Coronary artery (tissue), 2 donors: ENCODE results near the gene ABLIM2.

Experiments used
- DNase-seq: peaks from one replicate; pipeline ENCODE4 v3.0.0-alpha.2; 2017; ENCODE audit warnings: low spot score
- H3K27ac ChIP-seq, 2 donors: fragments of 200-600 bp; sonication (generic); one replicate each; pipeline ENCODE4 v1.5.1; 2016 to 2019
- H3K4me3 ChIP-seq: fragments of 200-600 bp; sonication (generic); 2 replicates; pipeline ENCODE4 v1.5.1; 2016; ENCODE audit warnings: mild to moderate bottlenecking, moderate library complexity
- TF ChIP-seq, protein P1 (sequence below): fragments of 200-600 bp; sonication (generic); IDR thresholded peaks from one replicate; pipeline ENCODE4 v1.5.1; 2019; ENCODE audit warnings: antibody characterized with exemption

The ABLIM2 gene

DNA sequence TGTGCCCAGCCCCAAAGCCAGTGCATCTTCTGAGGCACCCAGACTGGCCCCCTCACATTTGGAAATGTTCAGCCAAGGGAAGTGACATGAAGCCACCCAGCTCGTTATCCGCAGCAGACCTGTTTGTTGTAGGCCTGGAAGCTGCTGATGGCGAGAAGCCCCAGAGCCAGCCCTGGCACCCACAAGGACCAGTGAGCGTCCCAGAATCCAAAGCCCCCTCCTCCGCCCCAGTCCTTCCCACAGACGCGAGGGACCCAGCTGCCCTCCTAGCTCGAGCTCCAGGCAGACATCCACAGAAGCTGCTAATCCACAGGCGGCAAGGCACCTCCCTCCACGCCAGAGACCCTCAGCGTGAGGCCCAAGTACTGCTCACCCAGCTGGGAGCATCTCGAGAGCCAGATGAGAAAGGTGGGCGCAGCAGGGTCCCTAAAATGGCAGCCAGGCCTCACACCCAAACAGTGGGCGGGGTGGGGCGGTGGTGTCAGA lies 7.4 kb downstream of the ABLIM2 start:
- no peak for DNase-seq
- H3K4me3 ChIP-seq, result no peak overlapping the region
- no peak overlapping the region for H3K27ac ChIP-seq
- TF ChIP-seq, protein P1, sequence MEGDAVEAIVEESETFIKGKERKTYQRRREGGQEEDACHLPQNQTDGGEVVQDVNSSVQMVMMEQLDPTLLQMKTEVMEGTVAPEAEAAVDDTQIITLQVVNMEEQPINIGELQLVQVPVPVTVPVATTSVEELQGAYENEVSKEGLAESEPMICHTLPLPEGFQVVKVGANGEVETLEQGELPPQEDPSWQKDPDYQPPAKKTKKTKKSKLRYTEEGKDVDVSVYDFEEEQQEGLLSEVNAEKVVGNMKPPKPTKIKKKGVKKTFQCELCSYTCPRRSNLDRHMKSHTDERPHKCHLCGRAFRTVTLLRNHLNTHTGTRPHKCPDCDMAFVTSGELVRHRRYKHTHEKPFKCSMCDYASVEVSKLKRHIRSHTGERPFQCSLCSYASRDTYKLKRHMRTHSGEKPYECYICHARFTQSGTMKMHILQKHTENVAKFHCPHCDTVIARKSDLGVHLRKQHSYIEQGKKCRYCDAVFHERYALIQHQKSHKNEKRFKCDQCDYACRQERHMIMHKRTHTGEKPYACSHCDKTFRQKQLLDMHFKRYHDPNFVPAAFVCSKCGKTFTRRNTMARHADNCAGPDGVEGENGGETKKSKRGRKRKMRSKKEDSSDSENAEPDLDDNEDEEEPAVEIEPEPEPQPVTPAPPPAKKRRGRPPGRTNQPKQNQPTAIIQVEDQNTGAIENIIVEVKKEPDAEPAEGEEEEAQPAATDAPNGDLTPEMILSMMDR, result no peak

DNA sequence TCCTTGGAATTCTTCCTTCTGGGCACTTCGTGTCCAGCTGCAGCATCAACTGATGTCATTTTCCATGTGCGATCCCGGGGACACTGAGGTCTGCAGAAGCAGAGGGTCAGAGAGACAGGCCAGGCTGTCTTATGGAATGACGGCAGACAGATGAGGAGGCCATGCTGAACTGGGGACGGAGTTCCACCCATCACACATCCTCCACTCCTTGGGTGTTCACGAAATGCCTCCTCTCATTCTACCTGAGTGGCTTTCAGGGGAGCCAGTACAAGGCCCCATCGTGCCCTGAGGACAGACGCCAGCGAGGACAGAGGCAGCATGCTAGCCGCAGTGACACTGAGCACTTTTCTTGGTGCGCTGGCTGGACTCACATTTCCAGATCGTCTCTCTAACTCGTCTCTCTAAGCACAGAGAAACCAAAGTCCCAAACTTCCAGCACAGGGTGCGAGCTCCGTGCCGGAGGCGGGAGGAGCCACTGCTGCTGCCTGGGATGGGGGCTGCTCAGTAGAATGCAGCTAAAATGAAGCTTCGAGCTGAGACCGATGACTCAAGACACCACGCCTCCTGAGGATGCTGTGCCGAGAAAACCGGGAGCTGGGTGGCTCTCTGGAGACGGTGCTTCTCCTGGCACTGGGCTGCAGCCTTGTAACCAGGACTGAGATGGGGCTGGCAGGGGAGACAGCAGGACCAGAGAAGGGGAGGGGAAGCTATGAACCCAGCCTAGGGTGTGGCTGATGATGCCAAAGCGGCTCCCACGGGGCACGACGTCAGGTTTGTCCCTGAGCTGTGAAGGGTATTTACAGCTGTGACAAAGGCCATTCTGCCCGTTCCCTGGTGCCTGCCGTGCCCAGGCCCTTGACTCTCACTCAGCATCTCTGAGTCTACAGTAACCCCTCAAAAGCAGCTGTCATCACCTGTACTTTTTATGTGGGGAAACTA lies 8.2 kb downstream of the ABLIM2 start:
- no peak for DNase-seq
- no peak overlapping the region for H3K27ac ChIP-seq
- TF ChIP-seq, protein P1, result no peak

DNA sequence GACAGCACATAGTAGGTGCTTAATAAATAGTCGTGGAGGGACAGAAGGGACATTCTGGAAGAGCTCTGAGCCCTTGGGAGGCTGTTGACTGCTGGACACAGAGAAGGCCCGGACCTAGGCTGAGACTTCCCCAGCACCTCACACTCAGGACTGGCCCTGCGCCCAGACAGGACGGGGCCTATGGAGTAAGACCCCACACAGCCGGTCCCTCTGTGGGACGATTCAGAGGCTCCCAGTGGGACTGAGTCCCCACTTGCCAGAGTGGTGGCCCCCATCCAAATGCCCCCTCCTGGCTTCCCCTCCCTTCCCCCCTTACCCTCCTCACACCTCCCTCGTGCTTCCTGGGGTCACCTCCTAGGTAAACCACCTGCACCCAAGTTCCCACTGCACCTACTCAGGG lies 8.9 kb downstream of the ABLIM2 start:
- DNase-seq, result no peak
- no peak overlapping the region for H3K27ac ChIP-seq
- no peak overlapping the region for H3K4me3 ChIP-seq
- TF ChIP-seq, protein P1, result no peak

More for the DNA sequence above, 8.2 kb downstream of the ABLIM2 start:
- H3K4me3 ChIP-seq, result no peak overlapping the region

DNA sequence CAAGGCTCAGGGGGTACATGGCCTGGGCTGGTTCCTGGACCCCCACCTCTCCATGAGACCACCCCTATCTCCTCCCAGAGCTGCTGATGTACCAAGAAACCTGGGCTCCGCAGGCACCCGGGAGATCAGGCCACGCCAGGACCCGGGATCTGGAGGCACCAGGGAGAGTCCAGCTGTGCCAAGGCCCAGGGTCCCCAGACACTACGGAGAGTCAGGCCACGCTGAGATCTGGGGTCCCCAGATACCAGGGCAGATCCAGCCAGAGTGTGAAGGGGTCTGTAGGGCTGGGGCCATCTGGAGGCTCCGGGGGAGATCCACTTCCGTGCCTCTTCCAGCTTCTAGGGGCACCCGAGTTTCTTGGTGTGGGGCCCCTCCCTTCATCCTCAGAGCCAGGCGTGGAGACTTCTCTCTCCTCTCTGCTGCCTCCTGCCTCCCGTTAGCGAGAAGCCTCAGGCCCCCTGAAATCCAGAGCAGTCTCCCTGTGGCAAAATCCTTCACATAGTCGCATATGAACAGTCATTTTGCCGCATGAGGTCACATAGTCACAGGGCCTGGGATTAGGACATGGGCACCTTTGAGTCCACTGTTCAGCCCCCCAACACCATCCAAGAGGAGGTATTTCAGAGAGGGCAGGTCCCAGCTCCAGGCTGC lies 9.7 kb downstream of the ABLIM2 start:
- TF ChIP-seq, protein P1, result no peak
- Histone ChIP-seq H3K27ac (no peak overlapping the region), H3K4me3 (no peak overlapping the region)
- no peak for DNase-seq

DNA sequence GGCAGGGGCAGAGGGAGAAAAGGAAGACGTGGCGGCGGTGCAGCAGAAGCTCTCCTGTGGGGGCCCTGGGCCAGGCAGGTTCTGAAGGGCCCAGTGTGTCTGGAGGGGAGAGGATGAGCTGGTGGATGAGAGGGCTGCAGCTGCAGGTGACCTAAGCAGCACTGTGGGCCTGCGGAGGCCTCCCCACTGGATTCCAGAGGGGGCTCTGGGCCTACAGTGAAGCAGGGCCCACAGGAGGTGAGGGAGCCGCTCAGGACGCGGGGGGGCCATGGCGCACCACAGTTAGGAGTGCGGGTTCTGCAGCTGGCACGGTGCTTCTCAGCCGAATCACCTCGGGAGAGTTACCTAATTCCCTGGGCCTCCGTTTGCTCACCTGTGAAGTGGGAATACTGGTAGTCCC lies 10.5 kb downstream of the ABLIM2 start:
- H3K4me3 ChIP-seq, result no peak overlapping the region
- TF ChIP-seq, protein P1, result no peak
- no peak overlapping the region for H3K27ac ChIP-seq
- DNase-seq, result no peak

DNA sequence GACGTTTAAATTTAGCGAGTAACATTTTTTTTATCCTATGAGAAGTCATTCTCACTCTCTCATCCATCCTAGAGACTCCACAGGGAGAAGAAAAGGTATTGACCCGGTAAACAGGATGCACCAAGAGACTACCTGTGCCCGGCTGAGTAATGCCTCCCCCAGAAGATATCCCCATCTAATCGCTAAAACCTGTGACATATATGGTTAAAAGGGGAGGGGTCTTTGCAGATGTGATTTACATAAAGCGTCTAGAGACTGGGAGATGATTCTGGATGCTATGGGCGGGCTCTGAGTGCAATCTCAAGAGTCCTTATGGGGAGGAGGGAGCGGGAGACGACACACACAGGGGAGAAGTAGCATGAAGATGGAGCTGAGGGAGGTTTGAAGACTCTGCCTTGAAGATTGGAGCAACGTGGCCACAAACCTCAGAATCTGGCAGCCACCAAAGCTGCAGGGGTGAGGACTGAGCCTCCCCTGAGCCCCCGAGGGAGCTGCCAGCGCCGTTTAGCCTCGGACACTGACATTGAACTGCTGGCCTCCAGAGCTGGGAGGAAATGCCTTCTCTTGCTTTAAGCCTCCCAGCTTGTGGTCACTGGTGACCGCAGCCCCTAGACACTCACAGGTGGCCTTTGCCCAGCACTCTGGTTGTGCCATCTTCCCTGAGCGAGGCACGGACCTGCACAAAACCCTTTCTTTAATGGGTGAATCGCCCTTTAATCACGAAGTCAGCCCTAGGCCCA lies 11.2 kb downstream of the ABLIM2 start:
- no peak overlapping the region for H3K4me3 ChIP-seq
- no peak overlapping the region for H3K27ac ChIP-seq
- DNase-seq, result no peak
- TF ChIP-seq, protein P1, result no peak
